KMS-11 (cell line): ENCODE measurements around the gene GNG11.

ENCODE experiments used
- H2AFZ ChIP-seq: fragments of 200-600 bp; sonication (generic); 2 replicates; pipeline ENCODE4 v1.6.1; 2016; ENCODE audit warnings: antibody characterized with exemption, mixed run types, low read depth
- H3K27ac ChIP-seq: fragments of 200-600 bp; sonication (generic); 2 replicates; pipeline ENCODE4 v1.6.1; 2016; ENCODE audit warnings: mild to moderate bottlenecking, mixed run types
- H3K27me3 ChIP-seq: fragments of 200-600 bp; sonication (generic); 2 replicates; pipeline ENCODE4 v1.6.1; 2017; ENCODE audit warnings: mild to moderate bottlenecking, low read depth, mixed run types, moderate library complexity; ENCODE audit not compliant: insufficient read depth
- H3K36me3 ChIP-seq: fragments of 200-600 bp; sonication (generic); 2 replicates; pipeline ENCODE4 v1.6.1; 2017; ENCODE audit warnings: mild to moderate bottlenecking, mixed run types; ENCODE audit not compliant: insufficient read depth
- H3K4me1 ChIP-seq: fragments of 200-600 bp; sonication (generic); 2 replicates; pipeline ENCODE4 v1.6.1; 2016; ENCODE audit warnings: mild to moderate bottlenecking, low read depth, mixed run types; ENCODE audit not compliant: poor library complexity, severe bottlenecking
- H3K4me2 ChIP-seq: fragments of 200-600 bp; sonication (generic); 2 replicates; pipeline ENCODE4 v1.7.0; 2016; ENCODE audit warnings: mild to moderate bottlenecking, mixed run types
- H3K4me3 ChIP-seq: fragments of 200-600 bp; sonication (generic); IDR thresholded peaks from 2 replicates; pipeline ENCODE4 v1.6.1; 2017; ENCODE audit warnings: low read depth, low read length, mixed read lengths; ENCODE audit not compliant: insufficient read depth
- H3K79me2 ChIP-seq: fragments of 200-600 bp; sonication (generic); 2 replicates; pipeline ENCODE4 v1.6.1; 2016; ENCODE audit warnings: low read depth, mixed run types; ENCODE audit not compliant: insufficient read depth
- H3K9ac ChIP-seq: fragments of 200-600 bp; sonication (generic); 2 replicates; pipeline ENCODE4 v1.6.1; 2016; ENCODE audit warnings: mild to moderate bottlenecking, mixed run types
- H4K20me1 ChIP-seq: fragments of 200-600 bp; sonication (generic); 2 replicates; pipeline ENCODE4 v1.6.1; 2016; ENCODE audit warnings: mild to moderate bottlenecking, mixed run types; ENCODE audit not compliant: insufficient read depth
- TF ChIP-seq, protein P1 (sequence below): fragments of 200-600 bp; sonication (generic); conservative IDR thresholded peaks from 2 replicates; pipeline ENCODE4 v1.6.1; 2017; ENCODE audit warnings: low read depth, mild to moderate bottlenecking, antibody characterized with exemption, low read length, moderate library complexity, mixed read lengths

Gene GNG11

GRCh38 chr7:93972029-93972725 is 50.6 kb downstream of the GNG11 start:
- no peaks in the 10 kb centered on the region for H3K4me1 ChIP-seq
- no peak overlapping the region for H3K9ac ChIP-seq
- no peak overlapping the region for H3K4me3 ChIP-seq
- H3K27me3 ChIP-seq, result no peaks in the 10 kb centered on the region
- no peak overlapping the region for H2AFZ ChIP-seq
- H4K20me1 ChIP-seq, result no peaks in the 10 kb centered on the region; the same call in 1 of the 2 replicates
- H3K27ac ChIP-seq, result no peak overlapping the region
- no peaks in the 10 kb centered on the region for H3K79me2 ChIP-seq
- no peak overlapping the region for H3K4me2 ChIP-seq
- H3K36me3 ChIP-seq, result no peaks in the 10 kb centered on the region
- TF ChIP-seq, protein P1, sequence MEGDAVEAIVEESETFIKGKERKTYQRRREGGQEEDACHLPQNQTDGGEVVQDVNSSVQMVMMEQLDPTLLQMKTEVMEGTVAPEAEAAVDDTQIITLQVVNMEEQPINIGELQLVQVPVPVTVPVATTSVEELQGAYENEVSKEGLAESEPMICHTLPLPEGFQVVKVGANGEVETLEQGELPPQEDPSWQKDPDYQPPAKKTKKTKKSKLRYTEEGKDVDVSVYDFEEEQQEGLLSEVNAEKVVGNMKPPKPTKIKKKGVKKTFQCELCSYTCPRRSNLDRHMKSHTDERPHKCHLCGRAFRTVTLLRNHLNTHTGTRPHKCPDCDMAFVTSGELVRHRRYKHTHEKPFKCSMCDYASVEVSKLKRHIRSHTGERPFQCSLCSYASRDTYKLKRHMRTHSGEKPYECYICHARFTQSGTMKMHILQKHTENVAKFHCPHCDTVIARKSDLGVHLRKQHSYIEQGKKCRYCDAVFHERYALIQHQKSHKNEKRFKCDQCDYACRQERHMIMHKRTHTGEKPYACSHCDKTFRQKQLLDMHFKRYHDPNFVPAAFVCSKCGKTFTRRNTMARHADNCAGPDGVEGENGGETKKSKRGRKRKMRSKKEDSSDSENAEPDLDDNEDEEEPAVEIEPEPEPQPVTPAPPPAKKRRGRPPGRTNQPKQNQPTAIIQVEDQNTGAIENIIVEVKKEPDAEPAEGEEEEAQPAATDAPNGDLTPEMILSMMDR, result no peak

GRCh38 chr7:93973134-93973533 is 51.6 kb downstream of the GNG11 start:
- H2AFZ ChIP-seq, result no peak overlapping the region

DNA sequence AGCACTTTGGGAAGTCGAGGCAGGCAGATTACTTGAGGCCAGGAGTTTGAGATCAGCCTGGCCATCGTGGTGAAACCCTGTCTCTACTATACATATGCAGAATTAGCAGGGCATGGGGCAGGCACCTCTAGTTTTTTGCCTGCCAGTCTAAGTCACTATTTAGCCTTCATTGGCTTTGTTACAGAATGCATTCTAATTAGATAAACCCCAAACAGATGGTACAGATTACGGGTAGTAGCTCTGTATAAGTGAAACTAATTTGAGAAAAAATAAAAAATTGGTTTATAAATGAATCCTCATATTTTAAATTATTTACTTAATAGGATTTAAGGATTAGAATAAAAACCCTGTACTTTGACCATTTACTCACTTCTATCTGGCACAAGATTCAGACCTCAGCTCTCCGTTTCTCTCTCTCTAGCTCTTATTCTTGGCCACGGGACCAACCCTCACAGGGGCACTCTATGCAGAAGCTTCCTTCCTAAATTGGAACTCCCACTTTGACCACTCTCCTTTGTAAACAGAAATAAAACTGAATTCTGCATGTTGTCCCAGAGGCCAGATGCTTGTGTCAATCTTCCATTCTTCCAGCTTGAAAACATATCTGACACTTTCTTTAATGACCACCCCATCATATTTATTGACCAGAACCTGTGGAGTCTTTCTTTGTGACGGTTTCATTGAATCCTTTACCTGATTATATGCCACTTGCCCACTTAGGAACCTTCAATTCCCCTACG is 55.8 kb downstream of the GNG11 start:
- no peaks in the 10 kb centered on the region for H3K79me2 ChIP-seq
- no peak overlapping the region for H3K4me2 ChIP-seq
- no peak overlapping the region for H3K4me3 ChIP-seq
- TF ChIP-seq, protein P1, result no peak
- no peaks in the 10 kb centered on the region for H3K4me1 ChIP-seq
- no peaks in the 10 kb centered on the region for H3K36me3 ChIP-seq
- H4K20me1 ChIP-seq, result no peaks in the 10 kb centered on the region
- no peak overlapping the region for H2AFZ ChIP-seq
- H3K9ac ChIP-seq, result no peak overlapping the region
- H3K27me3 ChIP-seq, result no peaks in the 10 kb centered on the region
- H3K27ac ChIP-seq, result no peak overlapping the region

More at GRCh38 chr7:93973134-93973533, 51.6 kb downstream of the GNG11 start:
- H3K4me1 ChIP-seq, result no peaks in the 10 kb centered on the region
- H3K27me3 ChIP-seq, result no peaks in the 10 kb centered on the region
- no peaks in the 10 kb centered on the region for H3K36me3 ChIP-seq
- H3K4me2 ChIP-seq, result no peak overlapping the region
- H3K9ac ChIP-seq, result no peak overlapping the region
- H3K27ac ChIP-seq, result no peak overlapping the region
- H3K79me2 ChIP-seq, result no peaks in the 10 kb centered on the region
- H3K4me3 ChIP-seq, result no peak overlapping the region
- H4K20me1 ChIP-seq, result no peaks in the 10 kb centered on the region; the same call in 1 of the 2 replicates
- TF ChIP-seq, protein P1, result no peak
